Activated CD4-positive, alpha-beta T cell treated with anti-CD3 and anti-CD28 coated beads, Interleukin-2, Interleukin-4, amounts not matched to agents 100 ng/mL and 50 ng/mL, durations not matched to agents 16 hours and 8 hours (primary cell): ENCODE measurements around the gene CPED1.
A peak's percentile ranks its signal among the peaks of the same experiment; 100 is the strongest.
"Not testable (repeated sequence)": the region's sequence is repeated elsewhere in the genome, so short reads cannot be mapped to it uniquely, and the experiment has no call there.

Experiments
- DNase-seq: peaks from one replicate; pipeline ENCODE4 v3.0.0-alpha.2; 2020; ENCODE audit warnings: low spot score

The CPED1 gene

GRCh38 chr7:121071662-121072061 lies 83.2 kb downstream of the CPED1 start:
- no peak for DNase-seq

- DNase-seq, result no peak
These were observed 84.3 kb downstream of the CPED1 start for GRCh38 chr7:121072826-121073225.

GRCh38 chr7:121073463-121074099 lies 85.1 kb downstream of the CPED1 start:
- no peak for DNase-seq

GRCh38 chr7:121075424-121075841 lies 86.9 kb downstream of the CPED1 start:
- DNase-seq, result not testable (repeated sequence)

GRCh38 chr7:121075952-121076349 lies 87.4 kb downstream of the CPED1 start:
- DNase-seq, result no peak

- DNase-seq, result no peak
These were observed 88.0 kb downstream of the CPED1 start for GRCh38 chr7:121076350-121077164.

GRCh38 chr7:121077165-121077630 lies 88.7 kb downstream of the CPED1 start:
- no peak for DNase-seq

GRCh38 chr7:121078701-121079227 lies 90.3 kb downstream of the CPED1 start:
- no peak for DNase-seq

- DNase-seq, result no peak
These were observed 91.1 kb downstream of the CPED1 start for GRCh38 chr7:121079425-121080169.

GRCh38 chr7:121080257-121080912 lies 91.9 kb downstream of the CPED1 start:
- no peak for DNase-seq

GRCh38 chr7:121080913-121081326 lies 92.4 kb downstream of the CPED1 start:
- no peak for DNase-seq

- DNase-seq, result peak; percentile 51
These were observed 92.9 kb downstream of the CPED1 start for GRCh38 chr7:121081327-121081936.

GRCh38 chr7:121082400-121083101 lies 94.0 kb downstream of the CPED1 start:
- no peak for DNase-seq

- DNase-seq, result no peak
These were observed 94.8 kb downstream of the CPED1 start for GRCh38 chr7:121083138-121083789.

GRCh38 chr7:121083790-121084251 lies 95.3 kb downstream of the CPED1 start:
- DNase-seq, result no peak

GRCh38 chr7:121084256-121084655 lies 95.7 kb downstream of the CPED1 start:
- no peak for DNase-seq

GRCh38 chr7:121084748-121085336 lies 96.3 kb downstream of the CPED1 start:
- no peak for DNase-seq

- DNase-seq, result no peak
These were observed 97.4 kb downstream of the CPED1 start for GRCh38 chr7:121085922-121086321.

- DNase-seq, result no peak
These were observed 100.4 kb downstream of the CPED1 start for GRCh38 chr7:121088870-121089269.

GRCh38 chr7:121094829-121095228 lies 106.3 kb downstream of the CPED1 start:
- DNase-seq, result no peak
